HG03060 (cell line): ENCODE measurements around the gene FOLR1.
"Not testable (repeated sequence)": the region's sequence is repeated elsewhere in the genome, so short reads cannot be mapped to it uniquely, and the experiment has no call there.

Experiments used
- ATAC-seq: cut with Tn5 transposase; IDR thresholded peaks from one replicate; pipeline ENCODE4 v1.9.1; 2021; ENCODE audit warnings: low read depth, moderate number of reproducible peaks; ENCODE audit not compliant: unreplicated experiment

The FOLR1 gene

GRCh38 chr11:72180892-72181552, 10.9 kb upstream of the FOLR1 start:
- ATAC-seq: not testable (repeated sequence)

GRCh38 chr11:72181553-72181958, 10.4 kb upstream of the FOLR1 start:
- ATAC-seq: not testable (repeated sequence)

GRCh38 chr11:72188267-72188666, 3.7 kb upstream of the FOLR1 start:
- ATAC-seq: no peak

GRCh38 chr11:72189455-72190250, 2.3 kb upstream of the FOLR1 start:
- ATAC-seq: no peak

- ATAC-seq: no peak
Observed at GRCh38 chr11:72190631-72191071, 1.3 kb upstream of the FOLR1 start.

DNA sequence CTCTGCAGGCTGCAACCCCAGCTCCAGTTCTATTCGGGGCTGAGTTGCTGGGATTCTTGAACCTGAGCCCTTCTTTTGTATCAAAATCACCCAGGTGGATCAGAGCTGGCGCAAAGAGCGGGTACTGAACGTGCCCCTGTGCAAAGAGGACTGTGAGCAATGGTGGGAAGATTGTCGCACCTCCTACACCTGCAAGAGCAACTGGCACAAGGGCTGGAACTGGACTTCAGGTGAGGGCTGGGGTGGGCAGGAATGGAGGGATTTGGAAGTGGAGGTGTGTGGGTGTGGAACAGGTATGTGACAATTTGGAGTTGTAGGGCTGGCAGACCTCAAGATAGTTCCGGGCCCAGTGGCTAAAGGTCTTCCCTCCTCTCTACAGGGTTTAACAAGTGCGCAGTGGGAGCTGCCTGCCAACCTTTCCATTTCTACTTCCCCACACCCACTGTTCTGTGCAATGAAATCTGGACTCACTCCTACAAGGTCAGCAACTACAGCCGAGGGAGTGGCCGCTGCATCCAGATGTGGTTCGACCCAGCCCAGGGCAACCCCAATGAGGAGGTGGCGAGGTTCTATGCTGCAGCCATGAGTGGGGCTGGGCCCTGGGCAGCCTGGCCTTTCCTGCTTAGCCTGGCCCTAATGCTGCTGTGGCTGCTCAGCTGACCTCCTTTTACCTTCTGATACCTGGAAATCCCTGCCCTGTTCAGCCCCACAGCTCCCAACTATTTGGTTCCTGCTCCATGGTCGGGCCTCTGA, 3.8 kb downstream of the FOLR1 start:
- no peak for ATAC-seq

DNA sequence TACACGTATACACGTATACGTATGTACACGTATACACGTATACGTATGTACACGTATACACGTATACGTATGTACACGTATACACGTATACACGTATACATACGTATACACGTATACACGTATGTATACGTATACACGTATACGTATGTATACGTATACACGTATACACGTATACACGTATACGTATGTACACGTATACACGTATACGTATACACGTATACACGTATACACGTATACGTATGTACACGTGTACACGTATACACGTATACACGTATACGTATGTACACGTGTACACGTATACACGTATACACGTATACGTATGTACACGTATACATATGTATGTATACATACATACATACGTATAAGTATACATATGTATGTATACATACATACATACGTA, 9.5 kb downstream of the FOLR1 start:
- not testable (repeated sequence) for ATAC-seq

GRCh38 chr11:72202571-72202970, 10.6 kb downstream of the FOLR1 start:
- ATAC-seq: no peak

DNA sequence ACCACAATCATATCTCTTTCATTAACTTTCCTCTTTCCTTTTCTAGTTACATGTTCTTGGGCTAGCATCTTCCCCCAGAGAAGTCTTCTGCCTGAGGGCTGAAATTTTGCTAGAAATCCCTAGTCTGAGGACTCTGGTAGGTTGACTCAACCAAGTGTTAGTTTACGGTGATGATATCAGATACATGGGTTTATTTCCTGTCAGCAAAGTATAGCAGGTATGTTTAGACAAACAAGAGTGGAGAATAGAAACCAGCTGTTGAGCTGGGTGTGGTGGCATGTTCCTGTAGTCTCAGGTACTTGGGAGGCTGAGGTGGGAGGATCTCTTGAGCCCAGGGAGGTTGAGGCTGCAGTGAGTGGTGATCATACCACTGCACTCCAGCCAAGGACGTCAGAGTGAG, 11.2 kb downstream of the FOLR1 start:
- ATAC-seq: no peak

DNA sequence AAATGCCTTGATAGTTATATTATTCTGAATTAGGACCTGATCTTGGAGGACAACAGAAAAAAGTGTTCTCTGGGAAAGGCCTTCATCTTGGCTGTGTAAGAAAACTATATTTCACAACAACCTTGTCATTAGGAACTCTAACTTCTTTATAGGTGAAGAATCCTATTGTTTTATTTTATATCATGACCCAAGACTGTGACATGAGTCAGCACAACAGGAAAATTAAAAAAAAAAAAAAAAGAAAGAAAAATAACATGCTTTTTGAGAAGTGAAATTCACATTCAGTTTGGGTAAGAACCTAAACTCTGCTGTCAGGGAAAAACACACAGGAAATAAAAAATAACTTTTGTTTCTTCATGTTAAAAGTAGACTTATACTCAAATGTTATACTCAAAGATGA, 12.9 kb downstream of the FOLR1 start:
- no peak for ATAC-seq

DNA sequence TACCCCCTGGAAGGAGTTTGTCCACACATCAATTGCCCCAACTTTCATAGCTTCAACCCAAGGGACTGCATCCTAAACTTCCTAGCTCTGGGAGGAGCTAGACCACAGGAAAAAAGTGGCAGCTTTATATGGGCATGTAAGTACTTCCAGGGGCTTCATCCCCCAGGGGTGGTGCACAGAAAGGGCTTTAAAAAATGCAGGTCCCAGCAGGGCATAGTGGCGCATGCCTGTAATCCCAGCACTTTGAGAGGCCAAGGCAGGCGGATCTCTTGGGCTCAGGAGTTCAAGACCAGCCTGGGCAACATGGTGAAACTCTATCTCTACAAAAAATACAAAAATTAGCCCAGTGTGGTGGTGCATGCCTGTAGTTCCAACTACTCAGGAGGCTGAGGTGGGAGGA, 14.9 kb downstream of the FOLR1 start:
- ATAC-seq: not testable (repeated sequence)

DNA sequence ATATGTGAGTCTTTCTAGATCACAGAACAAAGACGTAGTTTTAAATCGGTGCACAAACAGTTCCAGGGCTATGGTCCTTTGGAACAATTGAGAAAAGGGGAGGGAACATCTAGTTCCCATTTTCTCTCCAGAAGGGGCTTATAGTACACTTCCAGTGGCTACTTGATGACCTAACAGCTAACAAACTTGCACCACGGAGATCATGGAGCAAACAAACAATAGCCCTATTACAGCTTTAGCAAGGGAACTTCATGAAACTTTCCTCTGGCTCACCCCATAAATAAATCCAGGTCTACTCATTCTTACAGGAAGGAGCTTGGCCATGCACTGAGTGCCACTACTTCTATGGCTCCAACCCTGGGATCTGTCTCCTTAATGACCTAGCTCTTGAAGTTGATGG, 16.3 kb downstream of the FOLR1 start:
- ATAC-seq: no peak

DNA sequence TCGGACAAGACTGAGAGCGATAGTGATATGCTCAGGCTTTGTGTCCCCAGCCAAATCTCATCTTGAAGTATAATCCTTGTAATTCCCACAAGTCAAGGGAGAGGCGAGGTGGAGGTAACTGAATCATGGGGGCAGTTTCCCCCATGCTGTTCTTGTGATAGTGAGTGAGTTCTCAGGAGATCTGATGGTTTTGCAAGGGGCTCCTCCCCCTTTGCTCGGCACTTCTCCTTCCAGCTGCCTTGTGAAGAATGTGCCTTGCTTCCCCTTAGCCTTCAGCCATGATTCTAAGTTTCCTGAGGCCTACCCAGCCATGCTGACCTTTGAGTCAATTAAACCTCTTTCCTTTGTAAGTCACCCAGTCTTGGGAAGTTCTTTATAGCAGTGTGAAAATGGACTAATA, 17.2 kb downstream of the FOLR1 start:
- ATAC-seq: no peak

DNA sequence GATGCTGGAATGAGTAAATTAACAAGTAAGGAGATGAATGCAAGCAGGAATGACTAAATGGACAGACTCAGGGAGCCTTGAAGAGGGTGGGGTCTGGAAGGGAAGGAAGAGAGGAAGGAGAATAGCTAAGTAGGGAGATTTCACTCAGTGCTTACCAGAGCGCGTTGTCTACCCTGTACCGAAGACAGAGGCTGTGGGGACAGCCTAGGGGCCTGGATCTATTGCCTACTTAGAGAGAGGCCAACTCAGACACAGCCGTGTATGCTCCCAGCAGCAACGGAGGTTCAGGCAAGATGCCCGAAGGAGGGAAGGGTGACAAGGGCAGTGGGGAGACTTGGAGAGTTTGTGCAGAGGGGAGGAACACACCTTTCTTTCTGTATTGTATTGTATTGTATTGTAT, 24.7 kb downstream of the FOLR1 start, which contains the start of gene FOLR2:
TSS of gene FOLR2 (plus strand) at position 157 of the 400 bp plus-strand sequence. CDS start 1,791 bp downstream, outside the sequence.
- ATAC-seq: no peak

DNA sequence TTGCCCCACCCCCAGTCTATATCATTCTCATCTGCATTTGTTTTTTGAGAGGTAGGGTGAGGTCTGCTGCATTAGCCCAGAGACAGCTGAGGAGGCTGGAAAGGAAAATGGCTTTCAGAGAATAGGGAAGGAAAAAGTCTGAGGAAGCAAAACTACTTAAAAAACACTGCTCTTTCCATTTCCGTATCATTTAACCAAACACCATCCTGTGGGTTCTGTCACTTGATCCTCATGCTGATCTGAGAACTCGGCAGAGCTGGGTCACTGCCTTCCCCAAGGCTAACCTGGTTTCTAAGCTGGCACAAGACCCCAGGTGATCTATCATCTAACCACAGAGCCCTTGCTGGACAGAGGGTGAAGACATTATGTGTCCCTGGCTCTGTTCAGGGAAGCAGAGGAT, 25.9 kb downstream of the FOLR1 start:
- no peak for ATAC-seq

DNA sequence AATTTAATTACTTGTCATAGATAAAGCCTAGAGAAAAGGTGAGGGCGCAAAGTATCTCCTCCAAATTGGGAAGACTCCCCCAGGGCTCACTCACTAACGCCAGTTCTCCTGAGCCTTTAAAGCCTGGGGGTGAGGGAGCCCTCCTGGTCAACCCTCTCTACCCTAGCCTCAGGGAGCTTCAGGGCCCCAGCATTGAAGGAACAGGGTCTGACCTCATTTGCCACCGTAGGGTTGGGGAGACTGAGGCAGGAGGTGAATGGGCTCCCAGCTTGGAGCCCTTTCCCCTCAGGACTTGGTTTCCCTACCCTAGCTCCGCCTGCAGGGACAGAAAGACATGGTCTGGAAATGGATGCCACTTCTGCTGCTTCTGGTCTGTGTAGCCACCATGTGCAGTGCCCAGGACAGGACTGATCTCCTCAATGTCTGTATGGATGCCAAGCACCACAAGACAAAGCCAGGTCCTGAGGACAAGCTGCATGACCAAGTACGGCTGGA, 26.4 kb downstream of the FOLR1 start:
- ATAC-seq: no peak

DNA sequence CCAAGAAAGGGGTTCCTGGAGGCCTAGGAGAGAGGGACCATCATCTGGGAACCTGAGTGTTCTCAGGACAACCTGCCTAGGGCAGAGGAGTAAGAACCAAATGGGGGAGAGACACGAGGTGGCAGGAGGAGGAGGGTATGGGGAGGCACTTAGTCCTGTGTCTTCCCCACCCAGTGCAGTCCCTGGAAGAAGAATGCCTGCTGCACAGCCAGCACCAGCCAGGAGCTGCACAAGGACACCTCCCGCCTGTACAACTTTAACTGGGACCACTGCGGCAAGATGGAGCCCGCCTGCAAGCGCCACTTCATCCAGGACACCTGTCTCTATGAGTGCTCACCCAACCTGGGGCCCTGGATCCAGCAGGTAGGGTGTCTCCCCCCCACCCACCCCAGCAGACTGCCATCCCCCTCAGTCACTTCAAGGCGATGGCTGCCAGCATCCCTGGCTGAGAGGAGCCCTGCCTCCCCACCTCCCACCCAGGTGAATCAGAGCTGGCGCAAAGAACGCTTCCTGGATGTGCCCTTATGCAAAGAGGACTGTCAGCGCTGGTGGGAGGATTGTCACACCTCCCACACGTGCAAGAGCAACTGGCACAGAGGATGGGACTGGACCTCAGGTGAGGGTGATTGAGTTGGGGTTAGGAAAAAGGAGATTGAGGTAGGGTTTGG, 28.9 kb downstream of the FOLR1 start:
- ATAC-seq: no peak

- no peak for ATAC-seq
Observed at GRCh38 chr11:72221386-72222075, 29.6 kb downstream of the FOLR1 start.

DNA sequence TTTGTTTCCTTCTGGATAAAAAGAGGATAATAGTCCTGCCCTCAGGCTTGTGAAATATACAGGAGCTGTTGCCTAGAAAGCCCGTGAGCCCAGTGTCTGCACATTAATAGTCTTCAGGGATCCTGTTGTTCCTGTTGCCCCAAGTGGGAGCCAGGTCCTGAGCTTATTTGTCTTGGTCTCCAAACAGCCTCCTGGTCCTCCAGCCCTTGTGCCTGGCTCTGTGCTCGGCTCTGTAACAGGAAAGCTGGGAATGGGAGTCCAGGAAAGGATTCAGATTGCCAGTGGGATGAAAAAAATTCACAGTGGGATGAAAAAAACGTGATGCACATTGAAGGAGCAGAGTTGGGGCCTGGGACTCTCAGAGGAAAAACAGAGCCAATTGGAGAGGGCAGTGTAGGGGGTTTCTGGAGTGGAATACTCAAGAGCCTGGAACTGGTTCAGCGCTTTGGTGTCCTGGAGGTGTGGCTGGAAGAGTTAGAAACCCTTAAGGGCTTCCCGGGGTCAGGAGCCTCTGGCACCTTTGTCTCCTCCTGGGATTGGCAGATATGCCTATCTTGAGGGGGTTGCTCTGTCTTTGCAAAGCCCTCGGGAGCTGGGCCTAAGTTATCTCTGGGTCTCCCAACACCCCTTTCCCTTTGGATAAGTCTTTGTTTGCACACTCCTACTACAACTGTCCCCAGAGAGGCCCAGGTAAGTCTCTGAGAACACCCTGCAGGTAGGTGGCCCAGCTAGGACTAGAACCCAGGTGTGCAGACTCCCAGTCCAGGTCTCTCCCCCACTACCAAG, 30.4 kb downstream of the FOLR1 start:
- ATAC-seq: no peak
